AML-193 (cell line): Measurements from ENCODE around the gene SAMD9.
"Not testable (repeated sequence)": the region's sequence is repeated elsewhere in the genome, so short reads cannot be mapped to it uniquely, and the experiment has no call there.

Experiments used
- DNase-seq, 2 experiments: peaks; one replicate each; lab custom pipeline; 2025; lab: John Stamatoyannopoulos, UW

Gene SAMD9

GRCh38 chr7:93117852-93118530 lies at the start of gene SAMD9:
TSS of gene SAMD9 (minus strand) at chr7:93117979. CDS start at chr7:93106097, 11,882 bp downstream.
- DNase-seq: peak; percentile 87 to 91

- DNase-seq: no peak
Measured at GRCh38 chr7:93165447-93165846, 47.7 kb upstream of the SAMD9 start.

- DNase-seq: no peak
Measured at GRCh38 chr7:93164766-93165165, 47.0 kb upstream of the SAMD9 start.

- no peak for DNase-seq
Measured at GRCh38 chr7:93161181-93161762, 43.5 kb upstream of the SAMD9 start.

- DNase-seq: no peak
Measured at GRCh38 chr7:93160410-93160809, 42.6 kb upstream of the SAMD9 start.

GRCh38 chr7:93159490-93159889 lies 41.7 kb upstream of the SAMD9 start:
- no peak for DNase-seq

GRCh38 chr7:93156884-93157283 lies 39.1 kb upstream of the SAMD9 start:
- DNase-seq: no peak

- peak; percentile 7 to 17 for DNase-seq
Measured at GRCh38 chr7:93150200-93150835, 32.5 kb upstream of the SAMD9 start.

- no peak for DNase-seq
Measured at GRCh38 chr7:93148727-93149126, 30.9 kb upstream of the SAMD9 start.

- DNase-seq: peak; percentile 32 to 36
Measured at GRCh38 chr7:93148144-93148543, 30.4 kb upstream of the SAMD9 start, which contains the start of gene SAMD9L. TSS of gene SAMD9L (minus strand) at chr7:93148385. CDS start at chr7:93135971, 12,414 bp downstream.

- DNase-seq: peak; percentile 34 to 47
Measured at GRCh38 chr7:93147363-93147762, 29.6 kb upstream of the SAMD9 start.

- peak in 1 of 2 experiments; percentile 11 for DNase-seq
Measured at GRCh38 chr7:93146472-93147141, 28.8 kb upstream of the SAMD9 start.

- DNase-seq: no peak
Measured at GRCh38 chr7:93146036-93146435, 28.3 kb upstream of the SAMD9 start.

GRCh38 chr7:93145354-93145753 lies 27.6 kb upstream of the SAMD9 start:
- peak; percentile 90 for DNase-seq

- DNase-seq: no peak
Measured at GRCh38 chr7:93142127-93142526, 24.3 kb upstream of the SAMD9 start.

GRCh38 chr7:93140582-93141191 lies 22.9 kb upstream of the SAMD9 start:
- peak in 1 of 2 experiments; percentile 9 for DNase-seq

GRCh38 chr7:93138576-93138975 lies 20.8 kb upstream of the SAMD9 start:
- DNase-seq: no peak

GRCh38 chr7:93133005-93133404 lies 15.2 kb upstream of the SAMD9 start:
- DNase-seq: no peak

GRCh38 chr7:93132216-93132615 lies 14.4 kb upstream of the SAMD9 start:
- no peak for DNase-seq

GRCh38 chr7:93126954-93127353 lies 9.2 kb upstream of the SAMD9 start:
- not testable (repeated sequence) for DNase-seq

- DNase-seq: not testable (repeated sequence)
Measured at GRCh38 chr7:93123532-93123931, 5.8 kb upstream of the SAMD9 start.
